Spleen (tissue), 11 donors: Measurements from ENCODE around the gene IRX6. TPM values are rescaled to one million over a fixed set of nuclear protein-coding genes. Genes with fewer than 3 reads are reported as not detected.

Experiments used
- DNase-seq: peaks from one replicate; pipeline ENCODE4 v3.0.0-alpha.2; 2020
- H3K27ac ChIP-seq, 8 donors: fragments of 200-600 bp; sonication (generic) in 7 of 8; 1 replicate in 4 of 8; 2 replicates in 4 of 8; pipeline versions ENCODE4 v1.5.0 to v1.8.0; 2016 to 2021; ENCODE audit warnings: inconsistent platforms in 4 of 8, mild to moderate bottlenecking in 4 of 8, moderate library complexity in 1 of 8
- H3K27me3 ChIP-seq, 7 donors: fragments of 200-600 bp; sonication (generic) in 6 of 7; replicated peaks in 1 of 7; 1 replicate in 4 of 7; 2 replicates in 3 of 7; pipeline versions ENCODE4 v1.5.0 to v1.8.0; 2016 to 2021; ENCODE audit warnings: inconsistent platforms in 3 of 7, mild to moderate bottlenecking in 1 of 7
- H3K36me3 ChIP-seq, 6 donors: fragments of 200-600 bp; sonication (generic) in 5 of 6; 1 replicate in 4 of 6; 2 replicates in 2 of 6; pipeline versions ENCODE4 v1.5.0 to v1.8.0; 2016 to 2021; ENCODE audit warnings: inconsistent platforms in 2 of 6
- H3K4me1 ChIP-seq, 6 donors: fragments of 200-600 bp; sonication (generic) in 5 of 6; 1 replicate in 3 of 6; 2 replicates in 3 of 6; pipeline versions ENCODE4 v1.5.0 to v1.8.0; 2016 to 2021; ENCODE audit warnings: inconsistent platforms in 3 of 6
- H3K4me3 ChIP-seq, 8 donors: fragments of 200-600 bp; sonication (generic) in 7 of 8; 1 replicate in 4 of 8; 2 replicates in 4 of 8; pipeline versions ENCODE4 v1.5.0 to v1.8.0; 2016 to 2021; ENCODE audit warnings: inconsistent platforms in 4 of 8, mild to moderate bottlenecking in 4 of 8, moderate library complexity in 2 of 8
- H3K9me3 ChIP-seq, 8 donors: fragments of 200-600 bp; sonication (generic) in 7 of 8; 1 replicate in 4 of 8; 2 replicates in 4 of 8; pipeline versions ENCODE4 v1.5.0 to v1.8.0; 2016 to 2021; ENCODE audit warnings: inconsistent platforms in 4 of 8
- POLR2A ChIP-seq, 3 donors: fragments of 450-650 bp; IDR thresholded peaks; one replicate each; pipeline ENCODE4 v1.5.1; 2017; ENCODE audit warnings: antibody characterized with exemption in 3 of 3, mild to moderate bottlenecking in 1 of 3
- POLR2AphosphoS5 ChIP-seq, 3 donors: sonication (generic); formaldehyde crosslinking; IDR thresholded peaks; one replicate each; pipeline ENCODE4 v1.5.1; 2017; ENCODE audit warnings: antibody characterized with exemption in 3 of 3
- WGBS, 5 donors: extraction: QIAGEN DNeasy Blood & Tissue Kit in 3 of 5; methylation state at CpG; one replicate each; pipeline versions ENCODE4 v1.1.5 to v1.1.7; 2013 to 2018; 5-methylcytosine and 5-hydroxymethylcytosine counted together
- intact Hi-C: fragments of 100-400 bp; cut with DNase I; formaldehyde crosslinking; loops from one replicate; pipeline ENCODE4 v1.15.0; 2023; ENCODE audit warnings: low total_unique reads
- polyA plus RNA-seq, 3 donors: library from polyadenylated mRNA; stranded (reverse); fragments of 200-250 nt; gene quantifications; one replicate each; pipeline ENCODE4 v1.2.1, GENCODE V29; 2013
- total RNA-seq, 7 donors: library from RNA; depleted of rRNA in 3 of 7; stranded (reverse); fragments of >200 nt in 3 of 7; fragmentation: NEBNext Ultra II Directional in 4 of 7; extraction: Animal tissue kit (Norgen Biotek cat#: 25700) in 4 of 7; gene quantifications; one replicate each; pipeline versions ENCODE4 v1.1.0 to v1.2.1, GENCODE V29; 2016 to 2021
- TF ChIP-seq, protein P1 (sequence below), 11 experiments: fragments of 200-600 bp in 7 of 11; fragments of 450-650 bp in 4 of 11; sonication (generic) in 4 of 11; IDR thresholded peaks in 8 of 11; conservative IDR thresholded peaks in 3 of 11; 1 replicate in 7 of 11; 2 replicates in 4 of 11; pipeline versions ENCODE4 v1.4.0 to v1.8.0; 2016 to 2021; ENCODE audit warnings: antibody characterized with exemption in 11 of 11, inconsistent platforms in 4 of 11, mild to moderate bottlenecking in 1 of 11
- donor health status: healthy with polysubstance abuse.
- donor health status: DM: no; HTN: no; CAD: no; lungs with moderate emphysema.
- donor health status: DM: no; HTN: no; CAD: no.
- donor health status: Bipolar disorder and iron deficiency.
- donor health status: healthy.
- donor health status: DM: no; HTN: no; CAD: no.
- donor health status: DM: yes; HTN: yes; CAD: no.

The IRX6 gene
- total and polyA plus RNA-seq, 10 donors, result 0.08 to 1.9 (median 0.40) TPM; not detected in 1

DNA sequence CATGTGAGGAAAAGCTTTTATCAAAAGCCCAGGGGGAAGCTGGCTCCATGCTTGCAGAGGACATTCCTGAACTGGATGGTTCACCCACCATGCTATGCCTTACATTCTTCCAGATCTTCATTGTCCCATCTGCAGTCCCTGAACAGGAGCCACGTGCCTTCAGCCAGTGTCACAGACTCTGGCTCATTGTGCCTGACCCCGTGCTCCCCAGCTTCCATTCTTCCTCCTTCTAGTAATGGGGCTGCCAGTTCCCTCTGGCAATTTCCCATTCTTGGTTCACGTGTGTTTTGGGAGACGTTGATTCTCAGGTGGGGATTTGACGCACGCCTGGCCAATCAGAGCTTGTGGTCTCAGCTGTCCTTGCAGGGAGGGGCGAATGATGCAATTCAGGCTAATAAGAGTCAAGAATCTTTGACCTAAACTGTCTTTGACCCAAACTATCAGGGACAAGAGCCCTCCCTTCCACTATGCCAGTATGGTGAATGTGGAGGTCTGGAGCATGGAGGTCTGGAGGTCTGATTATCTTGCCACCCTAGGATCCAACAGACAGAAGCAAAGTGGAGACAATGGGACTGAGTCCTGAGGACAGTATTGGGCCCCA, 52.7 kb downstream of the IRX6 start:
- H3K9me3 ChIP-seq, result no peaks in the 10 kb centered on the region
- WGBS, 5 donors, result 81 to 90% (median 87%) methylated on average over 7 of the region's 7 CpGs
- no peaks in the 10 kb centered on the region for H3K36me3 ChIP-seq
- peaks cover 0 to 24% (median 0%) of the 10 kb centered on the region in 7 donors for H3K27me3 ChIP-seq
- TF ChIP-seq, protein P1, sequence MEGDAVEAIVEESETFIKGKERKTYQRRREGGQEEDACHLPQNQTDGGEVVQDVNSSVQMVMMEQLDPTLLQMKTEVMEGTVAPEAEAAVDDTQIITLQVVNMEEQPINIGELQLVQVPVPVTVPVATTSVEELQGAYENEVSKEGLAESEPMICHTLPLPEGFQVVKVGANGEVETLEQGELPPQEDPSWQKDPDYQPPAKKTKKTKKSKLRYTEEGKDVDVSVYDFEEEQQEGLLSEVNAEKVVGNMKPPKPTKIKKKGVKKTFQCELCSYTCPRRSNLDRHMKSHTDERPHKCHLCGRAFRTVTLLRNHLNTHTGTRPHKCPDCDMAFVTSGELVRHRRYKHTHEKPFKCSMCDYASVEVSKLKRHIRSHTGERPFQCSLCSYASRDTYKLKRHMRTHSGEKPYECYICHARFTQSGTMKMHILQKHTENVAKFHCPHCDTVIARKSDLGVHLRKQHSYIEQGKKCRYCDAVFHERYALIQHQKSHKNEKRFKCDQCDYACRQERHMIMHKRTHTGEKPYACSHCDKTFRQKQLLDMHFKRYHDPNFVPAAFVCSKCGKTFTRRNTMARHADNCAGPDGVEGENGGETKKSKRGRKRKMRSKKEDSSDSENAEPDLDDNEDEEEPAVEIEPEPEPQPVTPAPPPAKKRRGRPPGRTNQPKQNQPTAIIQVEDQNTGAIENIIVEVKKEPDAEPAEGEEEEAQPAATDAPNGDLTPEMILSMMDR (IDR thresholded peaks at IDR 0.05 in 8 of 11, conservative IDR thresholded peaks at IDR 0.05 in 3 of 11), result no peak
- TF ChIP-seq POLR2AphosphoS5 (IDR thresholded peaks at IDR 0.05) (no peak), POLR2A (IDR thresholded peaks at IDR 0.05) (no peak)
- intact Hi-C loops, result no loop called here
- no peak overlapping the region for H3K27ac ChIP-seq
- no peaks in the 10 kb centered on the region for H3K4me1 ChIP-seq
- no peak for DNase-seq
- H3K4me3 ChIP-seq, result no peak overlapping the region

DNA sequence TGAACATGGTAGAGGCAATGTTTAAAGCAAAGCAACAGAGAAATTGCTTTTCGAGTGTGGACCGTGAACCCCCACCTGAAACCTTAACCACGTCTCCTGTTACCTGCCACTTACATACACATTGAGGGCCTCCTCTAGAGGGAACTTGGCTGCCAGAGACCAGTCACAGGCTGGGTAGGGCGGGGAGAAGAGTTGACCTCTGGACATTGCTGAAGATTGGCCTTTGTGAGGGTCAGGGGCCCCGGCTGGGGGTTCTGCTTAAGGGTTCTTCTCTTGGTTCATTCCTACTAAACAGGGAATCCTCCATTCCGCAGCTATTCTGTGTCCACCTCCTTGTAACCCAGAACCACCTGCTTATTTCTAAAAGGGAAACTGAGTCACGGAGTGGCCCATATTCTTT, 53.8 kb downstream of the IRX6 start:
- Histone ChIP-seq H3K36me3 (no peaks in the 10 kb centered on the region), H3K27me3 (peaks cover 0 to 12% (median 0%) of the 10 kb centered on the region in 7 donors), H3K4me3 (no peak overlapping the region), H3K4me1 (no peaks in the 10 kb centered on the region), H3K27ac (no peak overlapping the region), H3K9me3 (no peaks in the 10 kb centered on the region)
- WGBS, 5 donors, result 77 to 86% (median 84%) methylated on average over 7 of the region's 7 CpGs
- TF ChIP-seq, protein P1 (IDR thresholded peaks at IDR 0.05 in 8 of 11, conservative IDR thresholded peaks at IDR 0.05 in 3 of 11), result no peak
- TF ChIP-seq POLR2A (IDR thresholded peaks at IDR 0.05), result no peak
- no peak for TF ChIP-seq POLR2AphosphoS5 (IDR thresholded peaks at IDR 0.05)
- intact Hi-C loops, result no loop called here
- no peak for DNase-seq

GRCh38 chr16:55378616-55379015, 54.6 kb downstream of the IRX6 start:
- Histone ChIP-seq H3K36me3 (no peaks in the 10 kb centered on the region), H3K27me3 (peaks cover 0 to 11% (median 0%) of the 10 kb centered on the region in 7 donors), H3K4me3 (no peak overlapping the region), H3K27ac (no peak overlapping the region), H3K4me1 (no peaks in the 10 kb centered on the region), H3K9me3 (no peaks in the 10 kb centered on the region)
- intact Hi-C loops, result no loop called here
- no peak for DNase-seq
- no peak for TF ChIP-seq POLR2AphosphoS5 (IDR thresholded peaks at IDR 0.05)
- TF ChIP-seq, protein P1 (IDR thresholded peaks at IDR 0.05 in 8 of 11, conservative IDR thresholded peaks at IDR 0.05 in 3 of 11), result no peak
- no peak for TF ChIP-seq POLR2A (IDR thresholded peaks at IDR 0.05)
- 79 to 88% (median 82%) methylated on average over 3 of the region's 3 CpGs for WGBS, 5 donors

- no peak overlapping the region for H3K27ac ChIP-seq
- intact Hi-C loops, result no loop called here
- peaks cover 0 to 11% (median 0%) of the 10 kb centered on the region in 7 donors for H3K27me3 ChIP-seq
- WGBS, 5 donors, result 84 to 91% (median 86%) methylated on average over 13 of the region's 13 CpGs
- H3K4me1 ChIP-seq, result no peaks in the 10 kb centered on the region
- TF ChIP-seq POLR2AphosphoS5 (IDR thresholded peaks at IDR 0.05), result no peak
- TF ChIP-seq, protein P1 (IDR thresholded peaks at IDR 0.05 in 8 of 11, conservative IDR thresholded peaks at IDR 0.05 in 3 of 11), result no peak
- TF ChIP-seq POLR2A (IDR thresholded peaks at IDR 0.05), result no peak
- no peaks in the 10 kb centered on the region for H3K9me3 ChIP-seq
- no peak overlapping the region for H3K4me3 ChIP-seq
- DNase-seq, result no peak
- no peaks in the 10 kb centered on the region for H3K36me3 ChIP-seq
These were observed 55.4 kb downstream of the IRX6 start for GRCh38 chr16:55379371-55379770.
